ENCODE measurements around the gene GALNT13.

DNA sequence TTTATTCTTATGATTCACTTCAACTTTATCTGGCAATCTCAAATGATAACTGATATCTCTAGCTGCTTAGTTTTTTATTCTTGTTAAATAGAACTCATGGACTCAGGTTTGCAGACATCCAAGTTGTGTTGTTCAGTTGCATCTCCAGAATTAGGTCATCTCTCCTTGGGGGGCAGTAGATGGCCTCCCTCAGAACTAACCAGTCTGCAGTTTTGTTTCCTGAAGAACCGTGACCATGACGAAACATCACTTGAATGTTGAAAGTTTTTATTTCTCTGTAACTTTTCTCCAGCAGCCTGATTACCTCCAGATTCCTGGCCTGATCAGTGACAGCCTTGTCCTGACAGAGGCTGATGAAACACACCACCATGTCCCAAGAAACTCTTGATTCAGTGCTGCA, 321.5 kb downstream of the GALNT13 start:
- TF ChIP-seq POLR2A (IDR thresholded peaks at IDR 0.05): no peak
- TF ChIP-seq, protein P1, sequence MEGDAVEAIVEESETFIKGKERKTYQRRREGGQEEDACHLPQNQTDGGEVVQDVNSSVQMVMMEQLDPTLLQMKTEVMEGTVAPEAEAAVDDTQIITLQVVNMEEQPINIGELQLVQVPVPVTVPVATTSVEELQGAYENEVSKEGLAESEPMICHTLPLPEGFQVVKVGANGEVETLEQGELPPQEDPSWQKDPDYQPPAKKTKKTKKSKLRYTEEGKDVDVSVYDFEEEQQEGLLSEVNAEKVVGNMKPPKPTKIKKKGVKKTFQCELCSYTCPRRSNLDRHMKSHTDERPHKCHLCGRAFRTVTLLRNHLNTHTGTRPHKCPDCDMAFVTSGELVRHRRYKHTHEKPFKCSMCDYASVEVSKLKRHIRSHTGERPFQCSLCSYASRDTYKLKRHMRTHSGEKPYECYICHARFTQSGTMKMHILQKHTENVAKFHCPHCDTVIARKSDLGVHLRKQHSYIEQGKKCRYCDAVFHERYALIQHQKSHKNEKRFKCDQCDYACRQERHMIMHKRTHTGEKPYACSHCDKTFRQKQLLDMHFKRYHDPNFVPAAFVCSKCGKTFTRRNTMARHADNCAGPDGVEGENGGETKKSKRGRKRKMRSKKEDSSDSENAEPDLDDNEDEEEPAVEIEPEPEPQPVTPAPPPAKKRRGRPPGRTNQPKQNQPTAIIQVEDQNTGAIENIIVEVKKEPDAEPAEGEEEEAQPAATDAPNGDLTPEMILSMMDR (IDR thresholded peaks at IDR 0.05): no peak

All from testis (tissue), 2 donors.